Medulla oblongata (tissue), 1 donor: ENCODE results near the gene NFATC2.
"Not testable (repeated sequence)": the region's sequence is repeated elsewhere in the genome, so short reads cannot be mapped to it uniquely, and the experiment has no call there.

ENCODE experiments used
- DNase-seq: peaks from one replicate; pipeline ENCODE4 v3.0.0-alpha.2; 2015; ENCODE audit errors: extremely low spot score

Gene NFATC2

GRCh38 chr20:51568533-51568932 lies 26.0 kb upstream of the NFATC2 start:
- DNase-seq = not testable (repeated sequence)

GRCh38 chr20:51567622-51568021 lies 25.1 kb upstream of the NFATC2 start:
- DNase-seq = no peak

GRCh38 chr20:51566594-51566993 lies 24.1 kb upstream of the NFATC2 start:
- DNase-seq = no peak

GRCh38 chr20:51565298-51566144 lies 23.0 kb upstream of the NFATC2 start:
- peak; percentile 23 for DNase-seq

- no peak for DNase-seq
Measured at GRCh38 chr20:51563486-51564332, 21.2 kb upstream of the NFATC2 start.

GRCh38 chr20:51563174-51563485 lies 20.6 kb upstream of the NFATC2 start:
- no peak for DNase-seq

GRCh38 chr20:51562332-51563173 lies 20.0 kb upstream of the NFATC2 start:
- peak; percentile 77 for DNase-seq

- DNase-seq = no peak
Measured at GRCh38 chr20:51562027-51562331, 19.5 kb upstream of the NFATC2 start.

GRCh38 chr20:51560550-51561307 lies 18.2 kb upstream of the NFATC2 start:
- no peak for DNase-seq

- DNase-seq = no peak
Measured at GRCh38 chr20:51560042-51560441, 17.5 kb upstream of the NFATC2 start.

GRCh38 chr20:51554538-51555165 lies 12.1 kb upstream of the NFATC2 start:
- no peak for DNase-seq

- no peak for DNase-seq
Measured at GRCh38 chr20:51553897-51554486, 11.5 kb upstream of the NFATC2 start.

GRCh38 chr20:51551186-51551585 lies 8.7 kb upstream of the NFATC2 start:
- DNase-seq = no peak

GRCh38 chr20:51549474-51549873 lies 7.0 kb upstream of the NFATC2 start:
- no peak for DNase-seq

GRCh38 chr20:51547951-51548350 lies 5.4 kb upstream of the NFATC2 start:
- no peak for DNase-seq

GRCh38 chr20:51545515-51545914 lies 3.0 kb upstream of the NFATC2 start:
- no peak for DNase-seq

- no peak for DNase-seq
Measured at GRCh38 chr20:51543422-51543788, 886 bp upstream of the NFATC2 start.

- DNase-seq = peak; percentile 38
Measured at GRCh38 chr20:51542033-51542570, 417 bp downstream of the NFATC2 start.

- peak; percentile 92 for DNase-seq
Measured at GRCh38 chr20:51541189-51542032, 1.1 kb downstream of the NFATC2 start.
